Heart right ventricle (tissue), 16 donors: ENCODE results near the gene GPRIN2. TPM values are rescaled to one million over a fixed set of nuclear protein-coding genes. Genes with fewer than 3 reads are reported as not detected.

Experiments used
- ATAC-seq, 8 donors: fragments of 200-7000 bp; cut with Tn5 transposase; one replicate each; pipeline ENCODE4 v1.9.1; 2020; ENCODE audit warnings: mild to moderate bottlenecking in 8 of 8, moderate library complexity in 8 of 8, moderate number of reproducible peaks in 1 of 8
- DNase-seq, 2 donors: peaks; one replicate each; pipeline ENCODE4 v3.0.0-alpha.2; 2020
- H3K27ac ChIP-seq, 10 donors: fragments of 200-600 bp; sonication (generic) in 2 of 10; one replicate each; pipeline versions ENCODE4 v1.5.0 to v1.8.0; 2020 to 2022; ENCODE audit warnings: mild to moderate bottlenecking in 3 of 10
- H3K27me3 ChIP-seq, 7 donors: fragments of 200-600 bp; one replicate each; pipeline ENCODE4 v1.8.0; 2021 to 2022; ENCODE audit warnings: mild to moderate bottlenecking in 2 of 7
- H3K36me3 ChIP-seq, 9 donors: fragments of 200-600 bp; sonication (generic) in 1 of 9; one replicate each; pipeline versions ENCODE4 v1.5.0 to v1.8.0; 2020 to 2022; ENCODE audit warnings: mild to moderate bottlenecking in 2 of 9
- H3K4me1 ChIP-seq, 9 donors: fragments of 200-600 bp; sonication (generic) in 1 of 9; one replicate each; pipeline versions ENCODE4 v1.5.0 to v1.8.0; 2020 to 2022; ENCODE audit warnings: mild to moderate bottlenecking in 4 of 9
- H3K4me3 ChIP-seq, 10 donors: fragments of 200-600 bp; sonication (generic) in 2 of 10; one replicate each; pipeline versions ENCODE4 v1.5.0 to v1.8.0; 2020 to 2022; ENCODE audit warnings: mild to moderate bottlenecking in 7 of 10, moderate library complexity in 2 of 10
- H3K9me3 ChIP-seq, 11 donors: fragments of 200-600 bp in 10 of 11; sonication (generic) in 2 of 11; one replicate each; pipeline versions ENCODE4 v1.5.0 to v1.8.0; 2013 to 2022; ENCODE audit warnings: mild to moderate bottlenecking in 2 of 11, control low read depth in 1 of 11, moderate library complexity in 1 of 11
- CTCF ChIP-seq, 9 donors: fragments of 200-600 bp; sonication (generic) in 2 of 9; IDR thresholded peaks; one replicate each; pipeline versions ENCODE4 v1.5.0 to v1.8.0; 2021 to 2022; ENCODE audit warnings: antibody characterized with exemption in 9 of 9, mild to moderate bottlenecking in 5 of 9, moderate library complexity in 1 of 9
- WGBS, 2 donors: extraction: QIAGEN DNeasy Blood & Tissue Kit; methylation state at CpG; one replicate each; pipeline ENCODE4 v1.1.7; 2013; ENCODE audit warnings: inconsistent platforms in 1 of 2; 5-methylcytosine and 5-hydroxymethylcytosine counted together
- intact Hi-C, 10 donors: fragments of 100-400 bp; cut with DNase I; formaldehyde crosslinking; loops; one replicate each; pipeline versions ENCODE4 v1.11.1 to v1.14.2; 2022
- polyA plus RNA-seq, 2 donors: library from polyadenylated mRNA; stranded (reverse); fragments of 200-250 nt; gene quantifications; one replicate each; pipeline ENCODE4 v1.2.3, GENCODE V29; 2013
- total RNA-seq, 10 donors: library from RNA; stranded (reverse); fragmentation: NEBNext Ultra II Directional in 3 of 10; extraction: Animal tissue kit (Norgen Biotek cat#: 25700) in 3 of 10; gene quantifications; one replicate each; pipeline versions ENCODE4 v1.2.1 to v1.2.4, GENCODE V29; 2021 to 2023
- donor health status: Arrhythmogenic right ventricular cardiomyopathy.
- donor health status: ischemic (EF 13 %, LVEDD 7.1; RV severe dilation, severe dysfunction).
- donor health status: healthy with polysubstance abuse.
- donor health status: DM: no; HTN: yes; CAD: no.
- donor health status: DM: no; HTN: no; CAD: no.
- donor health status: ischemic (EF 25% LVEDD 6.9; RV normal size, moderate dysfunction).
- donor health status: ischemic (EF 25% LVEDD 5.7; RV mildly dilated, moderate dysfunction).
- donor health status: healthy.
- donor health status: DM: yes; HTN: yes; CAD: no.
- donor health status: Ischemic cardiomyopathy.
- donor health status: ischemic (EF 35%, LVEDD 5.7; RV mildly dilated, moderate dysfunction).
- donor health status: nonischemic (EF 11% LVEDD 7.7; RV severe dilation, severe dysfunction).
- donor health status: DM: yes; HTN: yes; CAD: no.
- donor health status: PGD.
- donor health status: ischemic (EF 29% LVEDD 5.4; RV normal size, mild dysfunction).
- donor health status: nonischemic (EF 23%, LVEDD 6.1; RV moderate dilation, normal function).

GPRIN2 gene
- total and polyA plus RNA-seq, 12 donors, result 0.13 TPM; not detected in 11

DNA sequence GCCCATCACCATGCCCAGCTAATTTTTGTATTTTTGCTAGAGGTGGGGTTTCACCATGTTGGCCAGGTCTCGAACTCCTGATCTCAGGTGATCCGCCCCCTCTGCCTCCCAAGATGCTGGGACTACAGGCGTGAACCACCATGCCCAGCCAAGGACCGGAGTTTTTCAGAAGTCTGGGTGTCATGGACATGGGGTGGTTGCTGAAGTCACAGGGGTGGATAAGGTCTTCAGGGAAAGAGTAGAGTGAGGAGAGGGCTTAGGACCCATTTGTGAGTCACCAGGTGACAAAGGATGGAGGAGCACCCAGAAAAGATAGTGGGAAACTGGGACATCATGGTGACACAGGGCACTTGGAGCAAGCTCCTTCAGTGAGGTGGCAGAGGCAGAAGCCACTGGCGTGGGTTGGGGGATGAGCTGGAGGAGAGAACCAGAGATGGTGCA, 2.8 kb upstream of the GPRIN2 start:
- ATAC-seq (no peak), DNase-seq (no peak)
- Histone ChIP-seq H3K27me3 (peaks cover 30 to 70% (median 70%) of the 10 kb centered on the region in 7 donors), H3K27ac (no peak overlapping the region), H3K9me3 (no peaks in the 10 kb centered on the region), H3K4me3 (no peak overlapping the region), H3K4me1 (peaks cover 0 to 9% (median 7%) of the 10 kb centered on the region in 9 donors), H3K36me3 (no peaks in the 10 kb centered on the region)
- WGBS, 2 donors, result 91 to 94% methylated on average over 5 of the region's 5 CpGs
- intact Hi-C loops, result no loop called here
- no peak for TF ChIP-seq CTCF (IDR thresholded peaks at IDR 0.05)

- WGBS, 2 donors, result 78 to 80% methylated on average over 9 of the region's 9 CpGs
- no peak for TF ChIP-seq CTCF (IDR thresholded peaks at IDR 0.05)
These were observed 2.1 kb upstream of the GPRIN2 start for GRCh38 chr10:46558392-46559185.

GRCh38 chr10:46558122-46558391, 1.6 kb upstream of the GPRIN2 start:
- WGBS, 2 donors, result 38 to 44% methylated on average over 1 of the region's 1 CpG
- peaks cover 0 to 9% (median 7%) of the 10 kb centered on the region in 9 donors for H3K4me1 ChIP-seq

More at GRCh38 chr10:46558392-46559185, 2.1 kb upstream of the GPRIN2 start:
- no peaks in the 10 kb centered on the region for H3K36me3 ChIP-seq
- no peaks in the 10 kb centered on the region for H3K9me3 ChIP-seq
- DNase-seq, result no peak
- H3K4me1 ChIP-seq, result peaks cover 0 to 9% (median 7%) of the 10 kb centered on the region in 9 donors
- H3K4me3 ChIP-seq, result no peak overlapping the region
- no peak overlapping the region for H3K27ac ChIP-seq
- ATAC-seq, result no peak
- intact Hi-C loops, result no loop called here
- peaks cover 30 to 77% (median 76%) of the 10 kb centered on the region in 7 donors for H3K27me3 ChIP-seq

More at GRCh38 chr10:46558122-46558391, 1.6 kb upstream of the GPRIN2 start:
- Histone ChIP-seq H3K27ac (no peak overlapping the region), H3K27me3 (peaks cover 30 to 82% (median 81%) of the 10 kb centered on the region in 7 donors), H3K4me3 (no peak overlapping the region), H3K9me3 (no peaks in the 10 kb centered on the region), H3K36me3 (no peaks in the 10 kb centered on the region)
- DNase-seq (no peak), ATAC-seq (no peak)
- TF ChIP-seq CTCF (IDR thresholded peaks at IDR 0.05), result no peak
- intact Hi-C loops, result no loop called here
